ENCODE measurements around the gene GPR143. TPM values are rescaled to one million over a fixed set of nuclear protein-coding genes. Genes with fewer than 3 reads are reported as not detected.
A peak's percentile ranks its signal among the peaks of the same experiment; 100 is the strongest.

Gene GPR143
- total RNA-seq, 4 donors from 2014 or later: not detected

GRCh38 chrX:9690046-9690445 lies 75.6 kb downstream of the GPR143 start:
- Histone ChIP-seq H3K27ac (no peak overlapping the region), H3K36me3 (no peaks in the 10 kb centered on the region)
- TF ChIP-seq POLR2A (IDR thresholded peaks at IDR 0.05) (no peak), CTCF (IDR thresholded peaks at IDR 0.05) (no peak)

GRCh38 chrX:9688833-9689232 lies 76.8 kb downstream of the GPR143 start:
- Histone ChIP-seq H3K9me3 (no peaks in the 10 kb centered on the region), H3K36me3 (no peaks in the 10 kb centered on the region), H3K4me3 (no peak overlapping the region), H3K27me3 (no peaks in the 10 kb centered on the region), H3K4me1 (no peaks in the 10 kb centered on the region), H3K27ac (no peak overlapping the region)
- no peak for TF ChIP-seq POLR2A (IDR thresholded peaks at IDR 0.05)
- TF ChIP-seq CTCF (IDR thresholded peaks at IDR 0.05): no peak
- DNase-seq: no peak

More at GRCh38 chrX:9690046-9690445, 75.6 kb downstream of the GPR143 start:
- no peaks in the 10 kb centered on the region for H3K4me1 ChIP-seq
- no peaks in the 10 kb centered on the region for H3K27me3 ChIP-seq
- DNase-seq: no peak
- no peaks in the 10 kb centered on the region for H3K9me3 ChIP-seq
- H3K4me3 ChIP-seq: no peak overlapping the region

GRCh38 chrX:9687899-9688298 lies 77.7 kb downstream of the GPR143 start:
- DNase-seq: no peak
- TF ChIP-seq CTCF (IDR thresholded peaks at IDR 0.05) (no peak), POLR2A (IDR thresholded peaks at IDR 0.05) (no peak)
- Histone ChIP-seq H3K27me3 (no peaks in the 10 kb centered on the region), H3K9me3 (no peaks in the 10 kb centered on the region), H3K4me3 (no peak overlapping the region), H3K27ac (no peak overlapping the region), H3K4me1 (no peaks in the 10 kb centered on the region), H3K36me3 (no peaks in the 10 kb centered on the region)

- H3K36me3 ChIP-seq: no peaks in the 10 kb centered on the region
- no peak overlapping the region for H3K4me3 ChIP-seq
- DNase-seq: no peak
- no peaks in the 10 kb centered on the region for H3K27me3 ChIP-seq
- H3K27ac ChIP-seq: no peak overlapping the region
- TF ChIP-seq POLR2A (IDR thresholded peaks at IDR 0.05) (no peak), CTCF (IDR thresholded peaks at IDR 0.05) (no peak)
- no peaks in the 10 kb centered on the region for H3K4me1 ChIP-seq
- no peaks in the 10 kb centered on the region for H3K9me3 ChIP-seq
These were observed 82.3 kb downstream of the GPR143 start for GRCh38 chrX:9683350-9683749.

GRCh38 chrX:9682861-9683260 lies 82.8 kb downstream of the GPR143 start:
- TF ChIP-seq CTCF (IDR thresholded peaks at IDR 0.05) (no peak), POLR2A (IDR thresholded peaks at IDR 0.05) (no peak)
- Histone ChIP-seq H3K4me1 (no peaks in the 10 kb centered on the region), H3K4me3 (no peak overlapping the region), H3K9me3 (no peaks in the 10 kb centered on the region), H3K27ac (no peak overlapping the region), H3K36me3 (no peaks in the 10 kb centered on the region), H3K27me3 (no peaks in the 10 kb centered on the region)
- no peak for DNase-seq

- H3K4me3 ChIP-seq: no peak overlapping the region
- TF ChIP-seq POLR2A (IDR thresholded peaks at IDR 0.05): no peak
- TF ChIP-seq CTCF (IDR thresholded peaks at IDR 0.05): peak in 3 of 6 experiments; percentile 40 to 44 (median 41)
- no peaks in the 10 kb centered on the region for H3K9me3 ChIP-seq
- no peak overlapping the region for H3K27ac ChIP-seq
- H3K36me3 ChIP-seq: no peaks in the 10 kb centered on the region
- DNase-seq: no peak
- H3K4me1 ChIP-seq: no peaks in the 10 kb centered on the region
- no peaks in the 10 kb centered on the region for H3K27me3 ChIP-seq
These were observed 83.2 kb downstream of the GPR143 start for GRCh38 chrX:9682456-9682855.
